Activated CD4-positive, alpha-beta T cell treated with anti-CD3 and anti-CD28 coated beads, Interleukin-2, amount 50 U/mL, for 48 hours (primary cell): Measurements from ENCODE around the gene DIDO1.
A peak's percentile ranks its signal among the peaks of the same experiment; 100 is the strongest.

Source experiments
- DNase-seq, 2 experiments: peaks; one replicate each; pipeline ENCODE4 v3.0.0-alpha.2; 2020

DIDO1 gene

GRCh38 chr20:62846166-62846890, 80.0 kb downstream of the DIDO1 start:
- DNase-seq = no peak

- no peak for DNase-seq
These were observed 80.7 kb downstream of the DIDO1 start for GRCh38 chr20:62845416-62846160.

DNA sequence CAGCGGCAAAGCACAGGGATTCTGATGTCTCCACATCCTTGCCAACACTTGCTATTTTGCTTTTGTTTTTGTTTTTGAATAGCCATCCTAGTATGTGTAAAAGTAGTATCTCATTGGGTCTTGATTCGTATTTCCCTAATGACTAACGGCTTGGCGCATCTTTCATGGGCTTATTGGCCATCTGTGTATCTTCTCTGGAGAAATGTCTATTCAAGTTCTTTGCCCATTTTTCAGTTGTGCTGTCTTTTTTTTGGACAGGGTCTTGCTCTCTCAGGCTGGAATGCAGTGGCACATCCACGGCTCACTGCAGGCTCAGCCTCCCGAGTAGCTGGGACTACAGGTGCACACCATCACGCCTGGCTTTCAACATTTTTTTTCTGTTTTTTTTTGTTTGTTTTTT, 82.1 kb downstream of the DIDO1 start:
- DNase-seq = no peak

- DNase-seq = no peak
These were observed 82.6 kb downstream of the DIDO1 start for GRCh38 chr20:62843656-62844055.

- DNase-seq = no peak
These were observed 84.5 kb downstream of the DIDO1 start for GRCh38 chr20:62841705-62842212.

GRCh38 chr20:62840244-62841197, 85.8 kb downstream of the DIDO1 start:
- DNase-seq = no peak

DNA sequence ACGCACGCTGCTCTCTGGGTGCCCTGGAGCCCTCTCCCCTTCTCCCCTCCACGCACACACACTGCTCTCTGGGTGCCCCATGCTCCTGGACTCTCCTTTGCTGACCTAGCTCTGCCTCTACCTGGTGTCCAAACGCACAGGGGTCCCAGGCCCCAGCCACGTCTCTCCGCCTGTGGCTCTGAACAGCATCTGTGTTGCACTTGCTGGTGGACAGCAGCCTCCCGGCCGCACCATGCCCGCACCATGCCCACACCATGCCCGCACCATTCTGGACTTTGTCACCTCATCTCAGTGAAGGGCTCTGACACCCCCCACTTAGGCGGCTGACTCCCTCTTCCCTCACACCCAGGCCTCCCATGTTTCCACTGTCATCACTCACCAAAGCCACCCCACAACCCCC, 86.5 kb downstream of the DIDO1 start:
- DNase-seq = no peak

GRCh38 chr20:62839261-62839660, 87.0 kb downstream of the DIDO1 start:
- DNase-seq = no peak

GRCh38 chr20:62838128-62838891, 88.0 kb downstream of the DIDO1 start:
- no peak for DNase-seq

DNA sequence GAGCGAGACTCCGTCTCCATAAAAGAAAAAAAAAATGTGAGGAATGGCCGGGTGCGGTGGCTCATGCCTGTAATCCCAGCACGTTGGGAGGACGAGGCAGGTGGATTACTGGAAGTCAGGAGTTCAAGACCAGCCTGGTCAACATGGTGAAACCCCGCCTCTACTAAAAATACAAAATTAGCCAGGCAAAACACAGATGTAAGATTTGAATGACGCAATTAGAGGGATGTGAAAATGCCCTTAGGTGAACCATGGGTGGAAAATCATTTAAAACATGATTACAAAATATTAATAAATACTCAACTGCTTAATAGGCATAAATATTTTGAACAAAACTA, 88.5 kb downstream of the DIDO1 start:
- no peak for DNase-seq

GRCh38 chr20:62836967-62837490, 89.3 kb downstream of the DIDO1 start:
- no peak for DNase-seq

- no peak for DNase-seq
These were observed 90.1 kb downstream of the DIDO1 start for GRCh38 chr20:62835931-62836861.

- DNase-seq = no peak
These were observed 91.2 kb downstream of the DIDO1 start for GRCh38 chr20:62834967-62835730.

DNA sequence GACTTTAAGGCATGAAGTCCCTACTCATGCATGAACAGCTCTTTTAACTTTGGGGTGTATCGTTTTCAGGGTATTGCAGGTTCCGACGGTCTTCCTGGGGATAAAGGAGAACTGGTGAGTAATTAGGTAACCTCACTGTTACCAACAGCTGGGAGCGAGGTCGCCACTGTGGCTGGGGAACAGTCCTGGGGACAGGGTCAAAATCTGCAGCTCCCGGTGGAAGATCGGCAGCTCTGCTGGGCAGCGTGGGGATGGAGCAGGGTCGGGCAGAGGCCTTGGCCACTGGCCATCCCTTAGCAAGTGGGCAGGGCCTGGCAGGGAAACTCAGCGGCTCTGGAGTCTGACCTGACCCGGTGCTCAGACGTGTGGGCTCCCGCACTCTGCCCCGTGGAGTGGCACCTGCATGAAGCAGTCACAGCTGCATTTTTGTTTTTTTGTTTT, 93.3 kb downstream of the DIDO1 start:
- no peak for DNase-seq

- DNase-seq = peak; percentile 29 to 34
These were observed 93.9 kb downstream of the DIDO1 start for GRCh38 chr20:62832212-62832922.

DNA sequence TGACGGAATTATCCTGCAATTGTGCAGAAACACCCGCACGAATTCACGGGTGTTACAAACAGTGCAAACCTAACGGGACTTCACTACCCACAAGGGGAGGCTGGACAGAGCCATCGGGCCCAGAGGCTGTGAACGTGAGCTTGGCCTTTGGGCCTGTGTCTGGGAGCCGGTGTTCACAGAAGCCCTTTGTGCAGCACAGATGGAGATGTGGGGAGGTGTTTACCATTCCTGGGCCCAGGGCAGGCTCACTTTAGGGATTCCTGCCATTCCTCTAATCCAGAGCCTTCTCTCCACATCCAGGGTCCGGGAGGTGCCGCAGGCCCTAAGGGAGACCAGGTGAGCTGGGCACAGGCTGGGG, 94.5 kb downstream of the DIDO1 start:
- DNase-seq = no peak

DNA sequence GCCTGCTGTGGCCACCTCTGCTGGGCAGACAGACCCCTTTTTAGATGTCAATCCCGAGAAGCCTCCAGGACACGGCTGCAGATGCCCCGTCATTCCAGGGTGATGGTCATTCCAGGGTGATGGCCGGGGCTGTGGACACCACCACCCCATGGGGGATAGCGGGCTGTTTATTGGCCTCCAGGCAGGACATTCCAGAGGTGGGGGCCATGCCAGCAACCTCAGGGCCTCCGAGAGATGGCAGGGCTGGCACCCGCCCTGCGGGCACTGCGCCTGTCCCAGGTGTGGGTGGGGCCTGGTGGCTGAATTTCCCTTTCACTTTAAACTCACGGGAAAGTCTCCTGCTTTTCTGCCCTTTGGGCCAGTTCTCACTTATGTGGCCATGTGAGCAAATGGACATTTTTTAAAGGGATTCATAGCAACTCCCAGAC, 94.9 kb downstream of the DIDO1 start:
- DNase-seq = no peak

GRCh38 chr20:62830821-62831220, 95.5 kb downstream of the DIDO1 start:
- DNase-seq = no peak

GRCh38 chr20:62830251-62830650, 96.1 kb downstream of the DIDO1 start:
- DNase-seq = no peak
